NCI-H345 (cell line): Measurements from ENCODE around the gene PRKN.

Experiments
- DNase-seq: peaks from one replicate; lab custom pipeline; 2025; lab: John Stamatoyannopoulos, UW

PRKN gene

GRCh38 chr6:162674452-162674851 is 53.1 kb downstream of the PRKN start:
- no peak for DNase-seq

- no peak for DNase-seq
Observed at GRCh38 chr6:162671580-162672165, 55.9 kb downstream of the PRKN start.

- DNase-seq, result no peak
Observed at GRCh38 chr6:162670345-162670744, 57.2 kb downstream of the PRKN start.

- no peak for DNase-seq
Observed at GRCh38 chr6:162666246-162666645, 61.3 kb downstream of the PRKN start.

- DNase-seq, result no peak
Observed at GRCh38 chr6:162653808-162654207, 73.8 kb downstream of the PRKN start.

- DNase-seq, result no peak
Observed at GRCh38 chr6:162651505-162651904, 76.1 kb downstream of the PRKN start.

GRCh38 chr6:162649271-162649670 is 78.3 kb downstream of the PRKN start:
- no peak for DNase-seq

- DNase-seq, result no peak
Observed at GRCh38 chr6:162644153-162644552, 83.4 kb downstream of the PRKN start.

- DNase-seq, result no peak
Observed at GRCh38 chr6:162640756-162641155, 86.8 kb downstream of the PRKN start.

GRCh38 chr6:162639951-162640350 is 87.6 kb downstream of the PRKN start:
- no peak for DNase-seq

GRCh38 chr6:162638931-162639574 is 88.5 kb downstream of the PRKN start:
- no peak for DNase-seq

- DNase-seq, result no peak
Observed at GRCh38 chr6:162637317-162637716, 90.2 kb downstream of the PRKN start.

- DNase-seq, result no peak
Observed at GRCh38 chr6:162636167-162636566, 91.4 kb downstream of the PRKN start.

GRCh38 chr6:162631546-162631945 is 96.0 kb downstream of the PRKN start:
- no peak for DNase-seq

- no peak for DNase-seq
Observed at GRCh38 chr6:162630069-162630468, 97.5 kb downstream of the PRKN start.

- DNase-seq, result no peak
Observed at GRCh38 chr6:162627825-162628224, 99.7 kb downstream of the PRKN start.

GRCh38 chr6:162627362-162627761 is 100.2 kb downstream of the PRKN start:
- DNase-seq, result no peak

- DNase-seq, result no peak
Observed at GRCh38 chr6:162626869-162627268, 100.7 kb downstream of the PRKN start.

GRCh38 chr6:162625846-162626540 is 101.6 kb downstream of the PRKN start:
- DNase-seq, result no peak

GRCh38 chr6:162622572-162622971 is 105.0 kb downstream of the PRKN start:
- no peak for DNase-seq

GRCh38 chr6:162621246-162621645 is 106.3 kb downstream of the PRKN start:
- DNase-seq, result no peak

- DNase-seq, result no peak
Observed at GRCh38 chr6:162620073-162620472, 107.5 kb downstream of the PRKN start.

- no peak for DNase-seq
Observed at GRCh38 chr6:162618448-162619002, 109.0 kb downstream of the PRKN start.
